Stimulated activated CD4-positive, alpha-beta T cell treated with anti-CD3 and anti-CD28 coated beads, Interleukin-15, amount 100 ng/mL, for 48 hours (primary cell): ENCODE data around the gene OR5B3.
"Not testable (repeated sequence)": the region's sequence is repeated elsewhere in the genome, so short reads cannot be mapped to it uniquely, and the experiment has no call there.

Source experiments
- DNase-seq, 2 donors: peaks; one replicate each; pipeline ENCODE4 v3.0.0-alpha.2; 2020; ENCODE audit warnings: low read depth in 2 of 2

Gene OR5B3

GRCh38 chr11:58406774-58407173 is at the start of gene OR5B3:
Gene OR5B3, minus strand, starts transcription at chr11:58406874. Its CDS starts 3,465 bp downstream, at chr11:58403409.
- DNase-seq: no peak

- no peak for DNase-seq
These were observed 44.9 kb upstream of the OR5B3 start for GRCh38 chr11:58451585-58451984.

- no peak for DNase-seq
These were observed 39.6 kb upstream of the OR5B3 start for GRCh38 chr11:58446294-58446693.

- DNase-seq: no peak
These were observed 37.6 kb upstream of the OR5B3 start for GRCh38 chr11:58444300-58444699.

GRCh38 chr11:58442136-58442535 is 35.5 kb upstream of the OR5B3 start, which contains the start of gene OR5B12:
Gene OR5B12, minus strand, starts transcription at chr11:58442236. Its CDS starts 2,085 bp downstream, at chr11:58440151.
- no peak for DNase-seq

- DNase-seq: no peak
These were observed 31.8 kb upstream of the OR5B3 start for GRCh38 chr11:58438486-58438885.

GRCh38 chr11:58434217-58434616 is 27.5 kb upstream of the OR5B3 start:
- DNase-seq: no peak

GRCh38 chr11:58433638-58434203 is 27.0 kb upstream of the OR5B3 start:
- no peak for DNase-seq

GRCh38 chr11:58429273-58429672 is 22.6 kb upstream of the OR5B3 start:
- DNase-seq: no peak

- no peak for DNase-seq
These were observed 21.3 kb upstream of the OR5B3 start, which contains the start of gene OR5B2 for GRCh38 chr11:58428021-58428420. Gene OR5B2, minus strand, starts transcription at chr11:58428121. Its CDS starts 4,860 bp downstream, at chr11:58423261.

GRCh38 chr11:58399622-58400021 is 7.1 kb downstream of the OR5B3 start:
- DNase-seq: not testable (repeated sequence)

- DNase-seq: no peak
These were observed 11.1 kb downstream of the OR5B3 start for GRCh38 chr11:58395581-58395980.

GRCh38 chr11:58394195-58394594 is 12.5 kb downstream of the OR5B3 start:
- no peak for DNase-seq

GRCh38 chr11:58392746-58393145 is 13.9 kb downstream of the OR5B3 start:
- DNase-seq: no peak

- no peak for DNase-seq
These were observed 14.8 kb downstream of the OR5B3 start for GRCh38 chr11:58391879-58392278.

- DNase-seq: no peak
These were observed 16.1 kb downstream of the OR5B3 start for GRCh38 chr11:58390551-58391063.

GRCh38 chr11:58358969-58359368 is 47.7 kb downstream of the OR5B3 start, which contains the start of gene OR5B17:
Gene OR5B17, minus strand, starts transcription at chr11:58359069. Its CDS starts 0 bp downstream, at chr11:58359069.
- DNase-seq: no peak

GRCh38 chr11:58354727-58355126 is 51.9 kb downstream of the OR5B3 start:
- DNase-seq: no peak
